SK-N-DZ (cell line): ENCODE measurements around the gene SBF2.
A peak's percentile ranks its signal among the peaks of the same experiment; 100 is the strongest.

Experiments used
- DNase-seq: peaks from one replicate; pipeline ENCODE4 v3.0.0-alpha.2; 2015; ENCODE audit warnings: low spot score

The SBF2 gene

GRCh38 chr11:10317776-10318526 lies 23.9 kb upstream of the SBF2 start:
- no peak for DNase-seq

- DNase-seq = no peak
Observed at GRCh38 chr11:10317151-10317755, 23.2 kb upstream of the SBF2 start.

- DNase-seq = no peak
Observed at GRCh38 chr11:10315083-10315482, 21.1 kb upstream of the SBF2 start.

- peak; percentile 82 for DNase-seq
Observed at GRCh38 chr11:10314199-10315072, 20.4 kb upstream of the SBF2 start.

- no peak for DNase-seq
Observed at GRCh38 chr11:10311802-10312201, 17.8 kb upstream of the SBF2 start.

GRCh38 chr11:10310301-10310841 lies 16.4 kb upstream of the SBF2 start:
- DNase-seq = peak; percentile 35

GRCh38 chr11:10309163-10310093 lies 15.4 kb upstream of the SBF2 start:
- DNase-seq = peak; percentile 48

- peak; percentile 32 for DNase-seq
Observed at GRCh38 chr11:10308201-10308954, 14.4 kb upstream of the SBF2 start.

- peak; percentile 84 for DNase-seq
Observed at GRCh38 chr11:10307400-10308200, 13.6 kb upstream of the SBF2 start.

GRCh38 chr11:10307022-10307399 lies 13.0 kb upstream of the SBF2 start:
- DNase-seq = no peak

- peak; percentile 49 for DNase-seq
Observed at GRCh38 chr11:10305964-10306918, 12.2 kb upstream of the SBF2 start.

GRCh38 chr11:10305262-10305963 lies 11.4 kb upstream of the SBF2 start:
- DNase-seq = peak; percentile 34

- peak; percentile 96 for DNase-seq
Observed at GRCh38 chr11:10304495-10305261, 10.7 kb upstream of the SBF2 start, which contains the start of gene ADM. Gene ADM, plus strand, starts transcription at chr11:10305073. Its CDS starts 628 bp downstream, at chr11:10305701.

- DNase-seq = peak; percentile 71
Observed at GRCh38 chr11:10303558-10304363, 9.7 kb upstream of the SBF2 start.

- peak; percentile 50 for DNase-seq
Observed at GRCh38 chr11:10302744-10303557, 8.9 kb upstream of the SBF2 start.
